ENCODE data around the gene GPR68. TPM values are rescaled to one million over a fixed set of nuclear protein-coding genes. Genes with fewer than 3 reads are reported as not detected.

GPR68 gene
- total RNA-seq, 1 donor from 2014 or later: 0.11 TPM

DNA sequence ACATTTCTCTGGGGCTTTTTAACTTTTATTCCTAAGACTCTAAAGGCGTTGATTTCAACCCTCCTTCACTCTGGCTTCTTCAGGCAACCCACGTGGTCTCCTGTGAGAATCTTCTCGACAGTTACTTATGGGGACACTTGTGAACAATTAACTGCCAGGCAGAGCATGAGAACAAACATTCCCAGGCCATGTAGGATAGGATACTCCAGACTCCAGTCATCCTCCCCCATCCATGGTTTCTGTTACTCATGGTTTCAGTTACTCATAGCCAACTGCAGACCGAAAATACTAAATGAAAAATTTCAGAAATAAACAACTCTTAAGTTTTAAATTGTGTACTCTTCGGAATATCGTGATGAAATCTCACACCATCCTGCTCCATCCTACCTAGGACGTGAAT is 19.5 kb downstream of the GPR68 start:
- H3K9me3 Mint-ChIP-seq (ENCODE audit: unreplicated experiment): no peaks in the 10 kb centered on the region
- H3K4me3 Mint-ChIP-seq (ENCODE audit: unreplicated experiment): no peak overlapping the region
- H3K4me1 Mint-ChIP-seq (ENCODE audit: unreplicated experiment): peaks cover 5% of the 10 kb centered on the region
- H3K27ac Mint-ChIP-seq (ENCODE audit: unreplicated experiment): no peak overlapping the region
- H3K27me3 Mint-ChIP-seq (ENCODE audit: unreplicated experiment): no peaks in the 10 kb centered on the region
- TF ChIP-seq, protein P1, sequence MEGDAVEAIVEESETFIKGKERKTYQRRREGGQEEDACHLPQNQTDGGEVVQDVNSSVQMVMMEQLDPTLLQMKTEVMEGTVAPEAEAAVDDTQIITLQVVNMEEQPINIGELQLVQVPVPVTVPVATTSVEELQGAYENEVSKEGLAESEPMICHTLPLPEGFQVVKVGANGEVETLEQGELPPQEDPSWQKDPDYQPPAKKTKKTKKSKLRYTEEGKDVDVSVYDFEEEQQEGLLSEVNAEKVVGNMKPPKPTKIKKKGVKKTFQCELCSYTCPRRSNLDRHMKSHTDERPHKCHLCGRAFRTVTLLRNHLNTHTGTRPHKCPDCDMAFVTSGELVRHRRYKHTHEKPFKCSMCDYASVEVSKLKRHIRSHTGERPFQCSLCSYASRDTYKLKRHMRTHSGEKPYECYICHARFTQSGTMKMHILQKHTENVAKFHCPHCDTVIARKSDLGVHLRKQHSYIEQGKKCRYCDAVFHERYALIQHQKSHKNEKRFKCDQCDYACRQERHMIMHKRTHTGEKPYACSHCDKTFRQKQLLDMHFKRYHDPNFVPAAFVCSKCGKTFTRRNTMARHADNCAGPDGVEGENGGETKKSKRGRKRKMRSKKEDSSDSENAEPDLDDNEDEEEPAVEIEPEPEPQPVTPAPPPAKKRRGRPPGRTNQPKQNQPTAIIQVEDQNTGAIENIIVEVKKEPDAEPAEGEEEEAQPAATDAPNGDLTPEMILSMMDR (IDR thresholded peaks at IDR 0.05): no peak
- DNase-seq (ENCODE audit: extremely low spot score, unreplicated experiment): no peak
- H3K36me3 Mint-ChIP-seq (ENCODE audit: unreplicated experiment): peaks cover 5% of the 10 kb centered on the region

DNA sequence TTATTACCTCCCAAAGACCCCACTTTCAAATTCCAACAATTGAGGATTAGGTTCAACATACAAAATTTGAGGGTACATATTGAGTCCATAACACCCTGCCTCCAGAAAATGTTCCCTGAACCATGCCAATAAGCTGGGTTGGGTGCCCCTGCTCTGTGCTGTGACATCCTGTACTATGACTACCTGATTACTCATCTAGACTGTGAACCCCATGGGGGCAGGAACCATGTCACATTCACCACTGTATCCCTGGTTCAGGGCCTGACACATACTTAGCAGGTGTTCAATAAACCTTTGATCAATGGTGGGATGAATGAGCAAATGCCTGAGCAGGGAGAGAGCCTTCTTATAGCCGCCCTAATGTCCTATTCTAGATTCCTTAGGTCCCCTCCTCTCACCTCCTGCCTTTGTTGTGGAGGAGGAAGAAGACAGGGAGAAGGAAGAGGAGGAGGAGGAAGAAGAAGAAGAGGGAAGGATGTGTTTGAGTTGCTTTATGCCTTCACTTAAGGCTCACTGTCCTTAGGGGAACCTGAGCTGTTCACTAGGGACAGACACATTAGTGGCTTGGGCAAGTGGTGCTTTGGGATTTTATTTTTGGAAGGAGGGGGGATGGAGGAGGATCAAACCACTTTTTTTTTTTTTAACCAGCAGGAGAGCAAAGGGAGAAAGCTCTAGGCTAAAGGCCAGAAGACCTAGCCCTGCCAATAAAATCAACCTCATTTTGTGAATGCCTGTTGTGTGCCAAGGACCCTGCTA is 21.3 kb downstream of the GPR68 start:
- H3K27ac Mint-ChIP-seq (ENCODE audit: unreplicated experiment): no peak overlapping the region
- H3K4me3 Mint-ChIP-seq (ENCODE audit: unreplicated experiment): no peak overlapping the region
- peaks cover 5% of the 10 kb centered on the region for H3K36me3 Mint-ChIP-seq (ENCODE audit: unreplicated experiment)
- TF ChIP-seq, protein P1 (IDR thresholded peaks at IDR 0.05): no peak
- H3K27me3 Mint-ChIP-seq (ENCODE audit: unreplicated experiment): no peaks in the 10 kb centered on the region
- H3K9me3 Mint-ChIP-seq (ENCODE audit: unreplicated experiment): no peaks in the 10 kb centered on the region
- H3K4me1 Mint-ChIP-seq (ENCODE audit: unreplicated experiment): peaks cover 5% of the 10 kb centered on the region
- no peak for DNase-seq (ENCODE audit: extremely low spot score, unreplicated experiment)

DNA sequence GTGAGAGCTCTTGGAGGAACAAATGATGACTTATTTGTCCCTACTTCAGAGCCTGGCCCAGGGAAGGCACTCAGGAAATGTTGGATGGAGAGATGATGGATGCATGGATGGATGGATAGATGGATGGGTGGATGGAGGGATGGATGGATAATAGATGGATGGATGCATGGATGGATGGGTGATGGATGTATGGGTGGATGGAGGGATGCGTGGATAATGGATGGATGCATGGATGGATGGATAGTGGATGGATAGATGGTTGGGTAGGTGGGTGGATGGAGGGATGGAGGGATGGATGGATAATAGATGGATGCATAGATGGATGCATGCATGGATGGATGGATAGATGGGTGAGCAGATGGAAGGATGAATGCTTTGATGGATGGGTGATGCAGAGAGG is 23.2 kb downstream of the GPR68 start:
- H3K36me3 Mint-ChIP-seq (ENCODE audit: unreplicated experiment): peaks cover 10% of the 10 kb centered on the region
- H3K4me1 Mint-ChIP-seq (ENCODE audit: unreplicated experiment): peaks cover 2% of the 10 kb centered on the region

GRCh38 chr14:91220581-91221000 is 23.9 kb downstream of the GPR68 start:
- Mint-ChIP-seq H3K9me3 (ENCODE audit: unreplicated experiment) (no peaks in the 10 kb centered on the region), H3K36me3 (ENCODE audit: unreplicated experiment) (peaks cover 14% of the 10 kb centered on the region), H3K4me1 (ENCODE audit: unreplicated experiment) (peaks cover 2% of the 10 kb centered on the region), H3K27ac (ENCODE audit: unreplicated experiment) (no peak overlapping the region), H3K27me3 (ENCODE audit: unreplicated experiment) (no peaks in the 10 kb centered on the region), H3K4me3 (ENCODE audit: unreplicated experiment) (no peak overlapping the region)
- TF ChIP-seq, protein P1 (IDR thresholded peaks at IDR 0.05): no peak
- DNase-seq (ENCODE audit: extremely low spot score, unreplicated experiment): no peak

More for the DNA sequence above, 23.2 kb downstream of the GPR68 start:
- no peaks in the 10 kb centered on the region for H3K27me3 Mint-ChIP-seq (ENCODE audit: unreplicated experiment)
- no peak overlapping the region for H3K4me3 Mint-ChIP-seq (ENCODE audit: unreplicated experiment)
- H3K9me3 Mint-ChIP-seq (ENCODE audit: unreplicated experiment): no peaks in the 10 kb centered on the region
- DNase-seq (ENCODE audit: extremely low spot score, unreplicated experiment): no peak
- no peak overlapping the region for H3K27ac Mint-ChIP-seq (ENCODE audit: unreplicated experiment)
- TF ChIP-seq, protein P1 (IDR thresholded peaks at IDR 0.05): no peak

GRCh38 chr14:91219517-91220389 is 24.8 kb downstream of the GPR68 start:
- H3K36me3 Mint-ChIP-seq (ENCODE audit: unreplicated experiment): peaks cover 16% of the 10 kb centered on the region
- no peaks in the 10 kb centered on the region for H3K27me3 Mint-ChIP-seq (ENCODE audit: unreplicated experiment)
- TF ChIP-seq, protein P1 (IDR thresholded peaks at IDR 0.05): no peak
- DNase-seq (ENCODE audit: extremely low spot score, unreplicated experiment): no peak
- no peaks in the 10 kb centered on the region for H3K9me3 Mint-ChIP-seq (ENCODE audit: unreplicated experiment)
- no peak overlapping the region for H3K27ac Mint-ChIP-seq (ENCODE audit: unreplicated experiment)
- no peak overlapping the region for H3K4me3 Mint-ChIP-seq (ENCODE audit: unreplicated experiment)
- H3K4me1 Mint-ChIP-seq (ENCODE audit: unreplicated experiment): peaks cover 2% of the 10 kb centered on the region
